Neural cell (in vitro differentiated cells): ENCODE data around the gene MRPL37. TPM values are rescaled to one million over a fixed set of nuclear protein-coding genes. Genes with fewer than 3 reads are reported as not detected.

Experiments
- H2AFZ ChIP-seq: fragments of 200-600, 300-800 bp; sonication (generic), shearing (Covaris generic); 2 replicates; pipeline ENCODE4 v1.6.0; 2014; ENCODE audit warnings: low read depth, mild to moderate bottlenecking, antibody characterized with exemption, low read length, moderate library complexity
- H3F3A ChIP-seq: fragments of 200-600 bp; shearing (Covaris generic); 2 replicates; pipeline ENCODE4 v1.6.1; 2016; ENCODE audit warnings: mild to moderate bottlenecking, moderate library complexity, mixed read lengths, antibody characterized with exemption, low read length; ENCODE audit not compliant: insufficient read depth, poor library complexity, severe bottlenecking
- H3K27ac ChIP-seq: fragments of 200-600, 300-800 bp; sonication (generic), shearing (Covaris generic); 2 replicates; pipeline ENCODE4 v1.5.1; 2014; ENCODE audit warnings: mild to moderate bottlenecking, low read length, moderate library complexity
- H3K27me3 ChIP-seq: fragments of 300-800, 200-600 bp; sonication (generic), shearing (Covaris generic); 2 replicates; pipeline ENCODE4 v1.6.0; 2014; ENCODE audit warnings: mild to moderate bottlenecking, low read depth, low read length, moderate library complexity; ENCODE audit not compliant: insufficient read depth
- H3K36me3 ChIP-seq: fragments of 300-800, 200-600 bp; sonication (generic), shearing (Covaris generic); 2 replicates; pipeline ENCODE4 v1.5.1; 2014; ENCODE audit warnings: mild to moderate bottlenecking, antibody characterized with exemption, low read length, moderate library complexity; ENCODE audit not compliant: insufficient read depth
- H3K4me2 ChIP-seq: fragments of 300-800, 200-600 bp; sonication (generic), shearing (Covaris generic); 2 replicates; pipeline ENCODE4 v1.6.0; 2014; ENCODE audit warnings: mild to moderate bottlenecking, low read length
- H3K4me3 ChIP-seq: fragments of 300-800, 200-600 bp; sonication (generic), shearing (Covaris generic); 2 replicates; pipeline ENCODE4 v1.5.1; 2014; ENCODE audit warnings: mild to moderate bottlenecking, low read length, moderate library complexity
- H3K79me2 ChIP-seq: fragments of 200-600 bp; shearing (Covaris generic); replicated peaks from 2 replicates; pipeline ENCODE4 v1.6.0; 2014; ENCODE audit warnings: mild to moderate bottlenecking, low read length, moderate library complexity; ENCODE audit not compliant: insufficient read depth
- H3K9ac ChIP-seq: fragments of 300-800, 200-600 bp; sonication (generic), shearing (Covaris generic); 2 replicates; pipeline ENCODE4 v1.6.1; 2016; ENCODE audit warnings: mild to moderate bottlenecking, low read length, mixed read lengths
- H3K9me2 ChIP-seq: fragments of 200-600 bp; shearing (Covaris generic); 2 replicates; pipeline ENCODE4 v1.6.1; 2016; ENCODE audit warnings: mild to moderate bottlenecking, low read length, mixed read lengths; ENCODE audit not compliant: insufficient read depth
- H3K9me3 ChIP-seq: fragments of 200-600, 300-800 bp; sonication (generic), shearing (Covaris generic); 2 replicates; pipeline ENCODE4 v1.6.1; 2016; ENCODE audit warnings: mild to moderate bottlenecking, mixed run types, low read length, moderate library complexity, mixed read lengths
- H4K20me1 ChIP-seq: fragments of 200-600 bp; shearing (Covaris generic); 2 replicates; pipeline ENCODE4 v1.6.1; 2016; ENCODE audit warnings: mild to moderate bottlenecking, mixed run types; ENCODE audit not compliant: insufficient read depth
- CTCF ChIP-seq: fragments of 450-650 bp; IDR thresholded peaks from 2 replicates; pipeline ENCODE4 v1.5.1; 2014; ENCODE audit warnings: antibody characterized with exemption, mild to moderate bottlenecking, moderate library complexity; ENCODE audit not compliant: poor library complexity, severe bottlenecking
- EP300 ChIP-seq: fragments of 450-650 bp; conservative IDR thresholded peaks from 2 replicates; pipeline ENCODE4 v1.6.1; 2014; ENCODE audit warnings: antibody characterized with exemption, mild to moderate bottlenecking, moderate library complexity; ENCODE audit not compliant: poor library complexity, severe bottlenecking
- EZH2 ChIP-seq: fragments of 200-600, 300-800 bp; shearing (Covaris generic), sonication (generic); IDR thresholded peaks from 2 replicates; pipeline ENCODE4 v1.6.1; 2014; ENCODE audit warnings: antibody characterized with exemption, low read length, borderline replicate concordance, mild to moderate bottlenecking; ENCODE audit not compliant: insufficient read depth, poor library complexity, severe bottlenecking
- MXI1 ChIP-seq: fragments of 450-650 bp; conservative IDR thresholded peaks from 2 replicates; pipeline ENCODE4 v1.6.1; 2014; ENCODE audit warnings: antibody characterized with exemption, mild to moderate bottlenecking; ENCODE audit not compliant: poor library complexity, severe bottlenecking
- POLR2AphosphoS5 ChIP-seq: IDR thresholded peaks from 2 replicates; pipeline ENCODE4 v1.6.1; 2012
- RAD21 ChIP-seq: fragments of 450-650 bp; conservative IDR thresholded peaks from 2 replicates; pipeline ENCODE4 v1.6.1; 2014; ENCODE audit warnings: antibody characterized with exemption, mild to moderate bottlenecking, moderate library complexity
- REST ChIP-seq: IDR thresholded peaks from 2 replicates; pipeline ENCODE4 v1.6.1; 2012; ENCODE audit warnings: borderline replicate concordance
- SMC3 ChIP-seq: fragments of 450-650 bp; conservative IDR thresholded peaks from 2 replicates; pipeline ENCODE4 v1.6.1; 2014; ENCODE audit warnings: antibody characterized with exemption, mild to moderate bottlenecking, moderate library complexity; ENCODE audit not compliant: poor library complexity
- TAF1 ChIP-seq: IDR thresholded peaks from 2 replicates; pipeline ENCODE4 v1.6.1; 2012; ENCODE audit warnings: low read depth
- polyA plus RNA-seq: library from polyadenylated mRNA; depleted of rRNA; stranded (reverse); fragments of >200 nt; gene quantifications from 2 replicates; pipeline ENCODE4 v1.2.3, GENCODE V29; 2014

MRPL37 gene
- polyA plus RNA-seq, 1 donor from 2014 or later = 24.3 TPM

GRCh38 chr1:54191525-54191924 lies 8.4 kb upstream of the MRPL37 start:
- Histone ChIP-seq H3K4me2 (no peak overlapping the region), H3K9me3 (no peaks in the 10 kb centered on the region), H3K27ac (no peak overlapping the region), H3K79me2 (no peaks in the 10 kb centered on the region), H3K4me3 (no peak overlapping the region), H3K27me3 (no peaks in the 10 kb centered on the region), H3K9me2 (no peaks in the 10 kb centered on the region), H2AFZ (no peak overlapping the region), H3K9ac (no peak overlapping the region), H3K36me3 (no peaks in the 10 kb centered on the region), H4K20me1 (no peaks in the 10 kb centered on the region), H3F3A (no peaks in the 10 kb centered on the region)
- no peak for TF ChIP-seq EP300
- TF ChIP-seq EZH2 = no peak
- TF ChIP-seq RAD21 = no peak
- no peak for TF ChIP-seq SMC3
- no peak for TF ChIP-seq POLR2AphosphoS5
- no peak for TF ChIP-seq TAF1
- no peak for TF ChIP-seq MXI1
- TF ChIP-seq REST = no peak

- Histone ChIP-seq H3K79me2 (no peaks in the 10 kb centered on the region), H2AFZ (no peak overlapping the region), H3K4me3 (no peak overlapping the region), H4K20me1 (no peaks in the 10 kb centered on the region), H3K27me3 (no peaks in the 10 kb centered on the region), H3K9ac (no peak overlapping the region), H3K9me3 (no peaks in the 10 kb centered on the region), H3K36me3 (no peaks in the 10 kb centered on the region), H3K9me2 (no peaks in the 10 kb centered on the region), H3F3A (no peaks in the 10 kb centered on the region), H3K4me2 (no peak overlapping the region), H3K27ac (no peak overlapping the region)
- no peak for TF ChIP-seq MXI1
- TF ChIP-seq EP300 = no peak
- no peak for TF ChIP-seq POLR2AphosphoS5
- no peak for TF ChIP-seq CTCF
- no peak for TF ChIP-seq REST
- TF ChIP-seq EZH2 = no peak
- no peak for TF ChIP-seq SMC3
- TF ChIP-seq RAD21 = no peak
- no peak for TF ChIP-seq TAF1
Observed at GRCh38 chr1:54193453-54193852, 6.5 kb upstream of the MRPL37 start.
